GM12878 (cell line): ENCODE results near the gene CT55. TPM values are rescaled to one million over a fixed set of nuclear protein-coding genes. Genes with fewer than 3 reads are reported as not detected.

ENCODE experiments used
- ATAC-seq: fragments of 200-7000 bp; cut with Tn5 transposase; 3 replicates; pipeline ENCODE4 v1.9.1; 2020; ENCODE audit warnings: mild to moderate bottlenecking, moderate library complexity
- BruUV-seq: library from RNA; stranded (reverse); fragments of 400-500 nt; replicated peaks from 2 replicates; lab custom pipeline; 2021; lab: Mats Ljungman, UMichigan
- CTCF ChIA-PET: fragments of 300-600 bp; sonication (Branson Sonifier 250); formaldehyde crosslinking; extraction: SDS; loops from one replicate; lab custom pipeline; 2021; ENCODE audit warnings: inconsistent platforms; lab: Yijun Ruan, JAX
- POLR2A ChIA-PET: fragments of 350-600 bp; formaldehyde crosslinking; extraction: SDS; loops from one replicate; lab custom pipeline; 2021; ENCODE audit warnings: inconsistent platforms; lab: Charles Lee
- RAD21 ChIA-PET: fragments of 300-600 bp; sonication (Branson Sonifier 250); formaldehyde crosslinking; loops from one replicate; lab custom pipeline; 2023; ENCODE audit warnings: antibody characterized with exemption; ENCODE audit not compliant: unreplicated experiment; lab: Charles Lee
- SMC1A ChIA-PET: fragments of 300-600 bp; sonication (Branson Sonifier 250); formaldehyde crosslinking; loops from one replicate; lab custom pipeline; 2023; ENCODE audit not compliant: unreplicated experiment, uncharacterized antibody; lab: Charles Lee
- DNase-seq: peaks from one replicate; pipeline ENCODE4 v3.0.0-alpha.2; 2011; ENCODE audit warnings: low read depth, low spot score
- FAIRE-seq: peaks from 3 replicates; lab custom pipeline; 2011; peaks lifted over from hg19 to GRCh38; lab: Jason Lieb, UNC
- H2AFZ ChIP-seq: 2 replicates; pipeline ENCODE4 v1.6.0; 2011; ENCODE audit warnings: low read depth, low read length, control low read depth; ENCODE audit not compliant: control insufficient read depth
- H3K27ac ChIP-seq: 2 replicates; pipeline ENCODE4 v1.5.1; 2011; ENCODE audit warnings: control low read depth; ENCODE audit not compliant: control insufficient read depth, insufficient read depth
- H3K27me3 ChIP-seq, 2 experiments: replicated peaks in 1 of 2; 2 replicates each; pipeline versions ENCODE4 v1.6.0 to v1.6.1; 2011; ENCODE audit warnings: low read length in 1 of 2; ENCODE audit not compliant: control insufficient read depth in 2 of 2, insufficient read depth in 2 of 2
- H3K36me3 ChIP-seq, 2 experiments: 2 replicates each; pipeline ENCODE4 v1.5.1; 2011; ENCODE audit warnings: low read length in 1 of 2; ENCODE audit not compliant: control insufficient read depth in 2 of 2, insufficient read depth in 2 of 2
- H3K4me1 ChIP-seq: 2 replicates; pipeline ENCODE4 v1.6.1; 2011; ENCODE audit warnings: mild to moderate bottlenecking, low read length, moderate library complexity, mixed read lengths; ENCODE audit not compliant: control insufficient read depth, insufficient read depth
- H3K4me2 ChIP-seq: 2 replicates; pipeline ENCODE4 v1.6.0; 2011; ENCODE audit warnings: control low read depth; ENCODE audit not compliant: control insufficient read depth, insufficient read depth
- H3K4me3 ChIP-seq: fragments of 200-600 bp; sonication (generic); 2 replicates; pipeline ENCODE4 v1.5.1; 2016
- H3K79me2 ChIP-seq: 2 replicates; pipeline ENCODE4 v1.6.0; 2011; ENCODE audit warnings: low read length; ENCODE audit not compliant: control insufficient read depth, insufficient read depth
- H3K9ac ChIP-seq: 2 replicates; pipeline ENCODE4 v1.8.0; 2011; ENCODE audit warnings: low read length, control low read depth, mixed read lengths; ENCODE audit not compliant: control insufficient read depth, insufficient read depth
- H3K9me3 ChIP-seq: replicated peaks from 3 replicates; pipeline ENCODE4 v1.5.1; 2011; ENCODE audit warnings: mild to moderate bottlenecking, low read length; ENCODE audit not compliant: control insufficient read depth, insufficient read depth
- H4K20me1 ChIP-seq: 2 replicates; pipeline ENCODE4 v1.6.0; 2011; ENCODE audit not compliant: control insufficient read depth, insufficient read depth
- HDAC2 ChIP-seq: fragments of 200-600 bp; sonication (generic); IDR thresholded peaks from 2 replicates; pipeline ENCODE4 v1.6.1; 2017
- IKZF2 ChIP-seq, 2 experiments: fragments of 450-650 bp; IDR thresholded peaks; 2 replicates each; pipeline ENCODE4 v1.6.1; 2017; ENCODE audit warnings: mild to moderate bottlenecking in 2 of 2, moderate library complexity in 2 of 2
- IRF4 ChIP-seq: IDR thresholded peaks from 2 replicates; pipeline ENCODE4 v1.6.1; 2011; ENCODE audit warnings: low read depth, low read length
- NFYA ChIP-seq: IDR thresholded peaks from 2 replicates; pipeline ENCODE4 v1.6.1; 2011; ENCODE audit warnings: low read depth, mild to moderate bottlenecking, low read length, improper control_type of control experiment, borderline replicate concordance
- NR2C1 ChIP-seq: fragments of 450-650 bp; IDR thresholded peaks from 2 replicates; pipeline ENCODE4 v1.6.1; 2017; ENCODE audit warnings: antibody characterized with exemption, mild to moderate bottlenecking, moderate library complexity
- POLR2A ChIP-seq: IDR thresholded peaks from 2 replicates; pipeline ENCODE4 v1.6.1; 2011; ENCODE audit warnings: low read depth, mild to moderate bottlenecking, low read length
- POLR2AphosphoS5 ChIP-seq: IDR thresholded peaks from 2 replicates; pipeline ENCODE4 v1.6.1; 2011; ENCODE audit warnings: mild to moderate bottlenecking, low read length, inconsistent platforms
- SREBF1 ChIP-seq: IDR thresholded peaks from 2 replicates; pipeline ENCODE4 v1.6.1; 2012; ENCODE audit warnings: mild to moderate bottlenecking, low read length
- WGBS: methylation state at CpG from one replicate; pipeline ENCODE4 v1.1.6; 2016; ENCODE audit warnings: low lambda C conversion rate; ENCODE audit not compliant: insufficient replicate concordance, insufficient coverage; ENCODE audit errors: missing lambda C conversion rate; 5-methylcytosine and 5-hydroxymethylcytosine counted together
- in situ Hi-C: fragments of 300-500 bp; cut with MboI; formaldehyde crosslinking; loops from 9 replicates; pipeline ENCODE4 v1.14.3; 2018; ENCODE audit warnings: mixed read lengths
- intact Hi-C: fragments of 100-400 bp; cut with micrococcal nuclease; formaldehyde crosslinking; loops from one replicate; pipeline ENCODE4 v1.14.2; 2022; ENCODE audit not compliant: unreplicated experiment
- polyA plus RNA-seq, 11 experiments: library from polyadenylated mRNA; depleted of rRNA in 4 of 11; unstranded in 6 of 11; stranded (reverse) in 5 of 11; fragments of >200 nt; fragmentation: Nextera tagmentation in 4 of 11; fragmentation: Illumina TruSeq in 1 of 11; extraction: Ambion mirVana in 4 of 11; extraction: Trizol in 1 of 11; gene quantifications; 1 replicate in 1 of 11; 2 replicates in 10 of 11; pipeline versions ENCODE4 v1.2.1 to v1.2.3, GENCODE V29; 2011 to 2016; ENCODE audit warnings: inconsistent platforms in 2 of 11, missing spikeins in 2 of 11, low read depth in 1 of 11
- total RNA-seq, 4 experiments: library from RNA; depleted of rRNA in 3 of 4; stranded (reverse); fragments of >200 nt in 3 of 4; fragmentation: Illumina TruSeq in 1 of 4; extraction: Trizol in 1 of 4; gene quantifications; 2 replicates each; pipeline versions ENCODE4 v1.2.1 to v1.2.3, GENCODE V29; 2013 to 2021
- TF ChIP-seq, protein P1 (sequence below): IDR thresholded peaks from 2 replicates; pipeline ENCODE4 v1.6.1; 2011; ENCODE audit warnings: low read depth, low read length, improper control_type of control experiment, borderline replicate concordance

CT55 gene
- total and polyA plus RNA-seq, 10 of the 15 experiments (the other 5 are each of a cell fraction or from before 2014, with no cell fraction given) = not detected

DNA sequence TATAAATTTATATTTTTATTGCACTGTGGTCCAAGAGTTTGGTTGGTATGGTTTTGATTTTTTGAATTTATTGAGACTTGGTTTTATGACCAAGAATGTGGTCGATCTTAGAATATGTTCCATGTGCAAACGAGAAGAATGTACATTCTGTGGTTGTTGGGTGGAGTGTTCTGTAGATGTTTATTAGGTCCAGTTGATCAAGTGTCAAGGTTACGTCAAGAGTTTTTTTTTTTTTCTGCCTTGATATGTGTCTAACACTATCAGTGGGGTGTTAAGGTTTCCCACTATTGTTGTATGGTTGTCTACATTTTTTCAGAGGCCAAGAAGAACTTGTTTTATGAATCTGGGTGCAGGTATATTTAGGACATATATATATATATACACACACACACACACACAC lies 61.6 kb downstream of the CT55 start:
- Histone ChIP-seq H3K4me2 (no peak overlapping the region), H4K20me1 (no peaks in the 10 kb centered on the region), H3K4me3 (no peak overlapping the region), H3K27ac (no peak overlapping the region)
- in situ Hi-C loops = loop anchor here (25.0 kb wide), 1 partner anchor 103 kb away; no protein-coding TSS in a partner anchor
- RAD21 ChIA-PET = no interaction called here
- SMC1A ChIA-PET = interaction anchor here (0.6 kb wide), 1 partner anchor 175 kb away, joined by 3 read pairs; no protein-coding TSS in a partner anchor
- no TSS peak for BruUV-seq
- no peak for DNase-seq
- no peak for TF ChIP-seq HDAC2
- TF ChIP-seq SREBF1 = no peak
- TF ChIP-seq IKZF2 (IDR thresholded peaks at IDR 0.05) = no peak
- no peak for TF ChIP-seq IRF4
- TF ChIP-seq NR2C1 = no peak
- TF ChIP-seq POLR2AphosphoS5 = no peak
- TF ChIP-seq NFYA = no peak
- no peak for TF ChIP-seq POLR2A
- TF ChIP-seq, protein P1, sequence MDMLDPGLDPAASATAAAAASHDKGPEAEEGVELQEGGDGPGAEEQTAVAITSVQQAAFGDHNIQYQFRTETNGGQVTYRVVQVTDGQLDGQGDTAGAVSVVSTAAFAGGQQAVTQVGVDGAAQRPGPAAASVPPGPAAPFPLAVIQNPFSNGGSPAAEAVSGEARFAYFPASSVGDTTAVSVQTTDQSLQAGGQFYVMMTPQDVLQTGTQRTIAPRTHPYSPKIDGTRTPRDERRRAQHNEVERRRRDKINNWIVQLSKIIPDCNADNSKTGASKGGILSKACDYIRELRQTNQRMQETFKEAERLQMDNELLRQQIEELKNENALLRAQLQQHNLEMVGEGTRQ = no peak
- TF ChIP-seq, all 136 proteins: peak for 0
- ChIA-PET POLR2A (no interaction called here), CTCF (interaction anchor here (0.8 to 0.9 kb wide), 2 partner anchors 26 to 33 kb away, joined by 3 read pairs; no protein-coding TSS in a partner anchor)
- no peaks in the 10 kb centered on the region for H3K9me3 ChIP-seq
- intact Hi-C loops = no loop called here
- H3K36me3 ChIP-seq = no peaks in the 10 kb centered on the region
- ATAC-seq (no peak), FAIRE-seq (no peak)
- H3K4me1 ChIP-seq = no peaks in the 10 kb centered on the region
- H3K9ac ChIP-seq = no peak overlapping the region
- 5% methylated on average over 3 of the region's 3 CpGs for WGBS
- H3K27me3 ChIP-seq = no peaks in the 10 kb centered on the region
- no peak overlapping the region for H2AFZ ChIP-seq
- H3K79me2 ChIP-seq = no peaks in the 10 kb centered on the region

Other genes starting within 250 kb of the CT55 start
Only the 7 nearest of the 10 such genes appear.
- not detected in 2 replicates for gene RTL8B, start 148.9 kb downstream of the CT55 start, total RNA-seq (2014; rRNA removed)
- not detected in 2 replicates for gene RTL8B, start 148.9 kb downstream of the CT55 start, total RNA-seq (2014; rRNA removed; fragmentation: Illumina TruSeq; extraction: Trizol)
- gene RTL8B, start 148.9 kb downstream of the CT55 start, total RNA-seq (2021) = 0.10 TPM in 1 of 2 replicates, not detected in the other
- not detected in 2 replicates for gene RTL8B, start 148.9 kb downstream of the CT55 start, polyA plus RNA-seq (2011; rRNA removed)
- gene RTL8B, start 148.9 kb downstream of the CT55 start, polyA plus RNA-seq (2014; fragmentation: Illumina TruSeq; extraction: Trizol) = 0.22 TPM in 1 of 2 replicates, not detected in the other
- not detected for gene RTL8B, start 148.9 kb downstream of the CT55 start, polyA plus RNA-seq (2014; fragmentation: Nextera tagmentation; extraction: Ambion mirVana)
- gene RTL8B, start 148.9 kb downstream of the CT55 start, polyA plus RNA-seq (2014; rRNA removed) = not detected in 2 replicates
- gene RTL8B, start 148.9 kb downstream of the CT55 start, polyA plus RNA-seq (2016; fragmentation: Nextera tagmentation; extraction: Ambion mirVana) = not detected
- 13.6 and 15.4 TPM in 2 replicates for gene RTL8C, start 139.0 kb downstream of the CT55 start, total RNA-seq (2014; rRNA removed)
- gene RTL8C, start 139.0 kb downstream of the CT55 start, total RNA-seq (2014; rRNA removed; fragmentation: Illumina TruSeq; extraction: Trizol) = 8.2 and 10.6 TPM in 2 replicates
- gene RTL8C, start 139.0 kb downstream of the CT55 start, total RNA-seq (2021) = 24.8 and 26.6 TPM in 2 replicates
- gene RTL8C, start 139.0 kb downstream of the CT55 start, polyA plus RNA-seq (2011; rRNA removed) = 2.6 and 4.7 TPM in 2 replicates
- 8.7 and 12.2 TPM in 2 replicates for gene RTL8C, start 139.0 kb downstream of the CT55 start, polyA plus RNA-seq (2014; fragmentation: Illumina TruSeq; extraction: Trizol)
- gene RTL8C, start 139.0 kb downstream of the CT55 start, polyA plus RNA-seq (2014; fragmentation: Nextera tagmentation; extraction: Ambion mirVana) = 10 to 100 TPM in 1 of 2 experiments, 1 to 10 TPM in 1; 6.9 to 17.7 TPM
- 17.9 and 19.8 TPM in 2 replicates for gene RTL8C, start 139.0 kb downstream of the CT55 start, polyA plus RNA-seq (2014; rRNA removed)
- gene RTL8C, start 139.0 kb downstream of the CT55 start, polyA plus RNA-seq (2016; fragmentation: Nextera tagmentation; extraction: Ambion mirVana) = 10 to 100 TPM; 38.0 to 43.9 TPM
- 3.1 and 5.9 TPM in 2 replicates for gene RTL8A, start 119.3 kb downstream of the CT55 start, total RNA-seq (2014; rRNA removed)
- gene RTL8A, start 119.3 kb downstream of the CT55 start, total RNA-seq (2014; rRNA removed; fragmentation: Illumina TruSeq; extraction: Trizol) = 3.6 and 4.1 TPM in 2 replicates
- 9.1 and 10.2 TPM in 2 replicates for gene RTL8A, start 119.3 kb downstream of the CT55 start, total RNA-seq (2021)
- gene RTL8A, start 119.3 kb downstream of the CT55 start, polyA plus RNA-seq (2011; rRNA removed) = 0.73 and 1.5 TPM in 2 replicates
- 16.3 and 19.0 TPM in 2 replicates for gene RTL8A, start 119.3 kb downstream of the CT55 start, polyA plus RNA-seq (2014; fragmentation: Illumina TruSeq; extraction: Trizol)
- gene RTL8A, start 119.3 kb downstream of the CT55 start, polyA plus RNA-seq (2014; fragmentation: Nextera tagmentation; extraction: Ambion mirVana) = 1 to 10 TPM; 5.0 to 6.9 TPM
- 21.2 and 24.8 TPM in 2 replicates for gene RTL8A, start 119.3 kb downstream of the CT55 start, polyA plus RNA-seq (2014; rRNA removed)
- gene RTL8A, start 119.3 kb downstream of the CT55 start, polyA plus RNA-seq (2016; fragmentation: Nextera tagmentation; extraction: Ambion mirVana) = 10 to 100 TPM; 29.9 to 32.5 TPM
- not detected in 2 replicates for gene SMIM10L2B, start 72.7 kb downstream of the CT55 start, total RNA-seq (2014; rRNA removed)
- gene SMIM10L2B, start 72.7 kb downstream of the CT55 start, total RNA-seq (2014; rRNA removed; fragmentation: Illumina TruSeq; extraction: Trizol) = not detected in 2 replicates
- not detected in 2 replicates for gene SMIM10L2B, start 72.7 kb downstream of the CT55 start, total RNA-seq (2021)
- gene SMIM10L2B, start 72.7 kb downstream of the CT55 start, polyA plus RNA-seq (2011; rRNA removed) = not detected in 2 replicates
- not detected in 2 replicates for gene SMIM10L2B, start 72.7 kb downstream of the CT55 start, polyA plus RNA-seq (2014; fragmentation: Illumina TruSeq; extraction: Trizol)
- gene SMIM10L2B, start 72.7 kb downstream of the CT55 start, polyA plus RNA-seq (2014; fragmentation: Nextera tagmentation; extraction: Ambion mirVana) = not detected
- gene SMIM10L2B, start 72.7 kb downstream of the CT55 start, polyA plus RNA-seq (2014; rRNA removed) = not detected in 2 replicates
- not detected for gene SMIM10L2B, start 72.7 kb downstream of the CT55 start, polyA plus RNA-seq (2016; fragmentation: Nextera tagmentation; extraction: Ambion mirVana)
- not detected in 2 replicates for gene ETDB, start 50.9 kb downstream of the CT55 start, total RNA-seq (2014; rRNA removed)
- gene ETDB, start 50.9 kb downstream of the CT55 start, total RNA-seq (2014; rRNA removed; fragmentation: Illumina TruSeq; extraction: Trizol) = not detected in 2 replicates
- not detected in 2 replicates for gene ETDB, start 50.9 kb downstream of the CT55 start, total RNA-seq (2021)
- gene ETDB, start 50.9 kb downstream of the CT55 start, polyA plus RNA-seq (2011; rRNA removed) = not detected in 2 replicates
- gene ETDB, start 50.9 kb downstream of the CT55 start, polyA plus RNA-seq (2014; fragmentation: Illumina TruSeq; extraction: Trizol) = not detected in 2 replicates
- not detected for gene ETDB, start 50.9 kb downstream of the CT55 start, polyA plus RNA-seq (2014; fragmentation: Nextera tagmentation; extraction: Ambion mirVana)
- not detected in 2 replicates for gene ETDB, start 50.9 kb downstream of the CT55 start, polyA plus RNA-seq (2014; rRNA removed)
- gene ETDB, start 50.9 kb downstream of the CT55 start, polyA plus RNA-seq (2016; fragmentation: Nextera tagmentation; extraction: Ambion mirVana) = not detected
- not detected in 2 replicates for gene ETDA, start 80.7 kb upstream of the CT55 start, total RNA-seq (2014; rRNA removed)
- not detected in 2 replicates for gene ETDA, start 80.7 kb upstream of the CT55 start, total RNA-seq (2014; rRNA removed; fragmentation: Illumina TruSeq; extraction: Trizol)
- not detected in 2 replicates for gene ETDA, start 80.7 kb upstream of the CT55 start, total RNA-seq (2021)
- not detected in 2 replicates for gene ETDA, start 80.7 kb upstream of the CT55 start, polyA plus RNA-seq (2011; rRNA removed)
- not detected in 2 replicates for gene ETDA, start 80.7 kb upstream of the CT55 start, polyA plus RNA-seq (2014; fragmentation: Illumina TruSeq; extraction: Trizol)
- not detected for gene ETDA, start 80.7 kb upstream of the CT55 start, polyA plus RNA-seq (2014; fragmentation: Nextera tagmentation; extraction: Ambion mirVana)
- gene ETDA, start 80.7 kb upstream of the CT55 start, polyA plus RNA-seq (2014; rRNA removed) = not detected in 2 replicates
- gene ETDA, start 80.7 kb upstream of the CT55 start, polyA plus RNA-seq (2016; fragmentation: Nextera tagmentation; extraction: Ambion mirVana) = not detected
- not detected in 2 replicates for gene ETDC, start 138.1 kb upstream of the CT55 start, total RNA-seq (2014; rRNA removed)
- gene ETDC, start 138.1 kb upstream of the CT55 start, total RNA-seq (2014; rRNA removed; fragmentation: Illumina TruSeq; extraction: Trizol) = not detected in 2 replicates
- gene ETDC, start 138.1 kb upstream of the CT55 start, total RNA-seq (2021) = not detected in 2 replicates
- gene ETDC, start 138.1 kb upstream of the CT55 start, polyA plus RNA-seq (2011; rRNA removed) = not detected in 2 replicates
- not detected in 2 replicates for gene ETDC, start 138.1 kb upstream of the CT55 start, polyA plus RNA-seq (2014; fragmentation: Illumina TruSeq; extraction: Trizol)
- not detected for gene ETDC, start 138.1 kb upstream of the CT55 start, polyA plus RNA-seq (2014; fragmentation: Nextera tagmentation; extraction: Ambion mirVana)
- not detected in 2 replicates for gene ETDC, start 138.1 kb upstream of the CT55 start, polyA plus RNA-seq (2014; rRNA removed)
- not detected for gene ETDC, start 138.1 kb upstream of the CT55 start, polyA plus RNA-seq (2016; fragmentation: Nextera tagmentation; extraction: Ambion mirVana)